Lower leg skin (tissue), 4 donors: Measurements from ENCODE around the gene MMP17. TPM values are rescaled to one million over a fixed set of nuclear protein-coding genes. Genes with fewer than 3 reads are reported as not detected.
"Not testable (repeated sequence)": the region's sequence is repeated elsewhere in the genome, so short reads cannot be mapped to it uniquely, and the experiment has no call there.

Experiments
- DNase-seq, 2 donors: peaks; one replicate each; pipeline ENCODE4 v3.0.0-alpha.2; 2019; ENCODE audit warnings: low spot score in 2 of 2
- H3K4me3 ChIP-seq: fragments of 200-600 bp; sonication (generic); 2 replicates; pipeline ENCODE4 v1.5.1; 2017; ENCODE audit warnings: mild to moderate bottlenecking, low read depth; ENCODE audit not compliant: poor library complexity, severe bottlenecking
- POLR2A ChIP-seq, 2 donors: fragments of 450-650 bp; IDR thresholded peaks; one replicate each; pipeline ENCODE4 v1.6.1; 2016 to 2017; ENCODE audit warnings: antibody characterized with exemption in 2 of 2, mild to moderate bottlenecking in 1 of 2, moderate library complexity in 1 of 2
- WGBS, 2 donors: methylation state at CpG; one replicate each; pipeline ENCODE4 v1.1.5; 2018; 5-methylcytosine and 5-hydroxymethylcytosine counted together
- intact Hi-C: fragments of 100-400 bp; cut with DNase I; formaldehyde crosslinking; loops from one replicate; pipeline ENCODE4 v1.15.0; 2023; ENCODE audit warnings: low total_unique reads
- total RNA-seq, 4 donors: library from RNA; depleted of rRNA; stranded (reverse); fragments of >200 nt; gene quantifications; one replicate each; pipeline ENCODE4 v1.1.0, GENCODE V29; 2016
- TF ChIP-seq, protein P1 (sequence below), 3 donors: fragments of 450-650 bp; IDR thresholded peaks; one replicate each; pipeline ENCODE4 v1.5.1; 2016; ENCODE audit warnings: antibody characterized with exemption in 3 of 3, mild to moderate bottlenecking in 3 of 3, moderate library complexity in 2 of 3

Gene MMP17
- total RNA-seq, 4 donors from 2014 or later, result 5.4 to 11.6 (median 5.7) TPM

DNA sequence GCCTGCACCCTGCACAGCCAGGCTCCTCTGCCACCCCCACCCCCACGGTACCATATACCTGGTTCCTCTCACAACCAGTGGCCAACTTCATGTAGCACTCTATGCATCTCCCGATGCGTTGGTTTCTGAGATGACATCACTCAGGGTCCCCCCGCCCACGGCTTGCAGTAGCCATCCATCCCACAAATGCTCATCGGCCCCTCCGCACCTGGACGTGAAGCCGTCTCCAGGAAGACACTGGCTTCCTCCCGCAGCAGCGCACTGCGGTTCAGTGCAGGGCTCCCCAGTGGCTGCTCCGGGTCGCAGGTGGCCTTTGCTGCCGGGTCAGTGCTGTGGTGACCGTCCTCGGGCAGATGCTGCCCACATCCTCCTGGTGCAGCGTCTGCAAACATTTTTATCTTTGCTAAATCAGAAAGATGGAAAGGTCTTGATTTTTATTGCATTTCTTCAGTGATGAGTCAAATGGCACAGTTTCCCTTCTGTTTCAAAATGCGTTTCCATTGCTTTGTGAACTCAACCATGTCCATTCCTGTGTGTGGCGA lies 27.5 kb upstream of the MMP17 start:
- H3K4me3 ChIP-seq, result no peak overlapping the region
- DNase-seq, result no peak
- WGBS, 2 donors, result 84 to 90% methylated on average over 14 to 17 of the region's 20 CpGs
- intact Hi-C loops, result no loop called here
- TF ChIP-seq, protein P1, sequence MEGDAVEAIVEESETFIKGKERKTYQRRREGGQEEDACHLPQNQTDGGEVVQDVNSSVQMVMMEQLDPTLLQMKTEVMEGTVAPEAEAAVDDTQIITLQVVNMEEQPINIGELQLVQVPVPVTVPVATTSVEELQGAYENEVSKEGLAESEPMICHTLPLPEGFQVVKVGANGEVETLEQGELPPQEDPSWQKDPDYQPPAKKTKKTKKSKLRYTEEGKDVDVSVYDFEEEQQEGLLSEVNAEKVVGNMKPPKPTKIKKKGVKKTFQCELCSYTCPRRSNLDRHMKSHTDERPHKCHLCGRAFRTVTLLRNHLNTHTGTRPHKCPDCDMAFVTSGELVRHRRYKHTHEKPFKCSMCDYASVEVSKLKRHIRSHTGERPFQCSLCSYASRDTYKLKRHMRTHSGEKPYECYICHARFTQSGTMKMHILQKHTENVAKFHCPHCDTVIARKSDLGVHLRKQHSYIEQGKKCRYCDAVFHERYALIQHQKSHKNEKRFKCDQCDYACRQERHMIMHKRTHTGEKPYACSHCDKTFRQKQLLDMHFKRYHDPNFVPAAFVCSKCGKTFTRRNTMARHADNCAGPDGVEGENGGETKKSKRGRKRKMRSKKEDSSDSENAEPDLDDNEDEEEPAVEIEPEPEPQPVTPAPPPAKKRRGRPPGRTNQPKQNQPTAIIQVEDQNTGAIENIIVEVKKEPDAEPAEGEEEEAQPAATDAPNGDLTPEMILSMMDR (IDR thresholded peaks at IDR 0.05), result no peak
- TF ChIP-seq POLR2A (IDR thresholded peaks at IDR 0.05), result no peak

DNA sequence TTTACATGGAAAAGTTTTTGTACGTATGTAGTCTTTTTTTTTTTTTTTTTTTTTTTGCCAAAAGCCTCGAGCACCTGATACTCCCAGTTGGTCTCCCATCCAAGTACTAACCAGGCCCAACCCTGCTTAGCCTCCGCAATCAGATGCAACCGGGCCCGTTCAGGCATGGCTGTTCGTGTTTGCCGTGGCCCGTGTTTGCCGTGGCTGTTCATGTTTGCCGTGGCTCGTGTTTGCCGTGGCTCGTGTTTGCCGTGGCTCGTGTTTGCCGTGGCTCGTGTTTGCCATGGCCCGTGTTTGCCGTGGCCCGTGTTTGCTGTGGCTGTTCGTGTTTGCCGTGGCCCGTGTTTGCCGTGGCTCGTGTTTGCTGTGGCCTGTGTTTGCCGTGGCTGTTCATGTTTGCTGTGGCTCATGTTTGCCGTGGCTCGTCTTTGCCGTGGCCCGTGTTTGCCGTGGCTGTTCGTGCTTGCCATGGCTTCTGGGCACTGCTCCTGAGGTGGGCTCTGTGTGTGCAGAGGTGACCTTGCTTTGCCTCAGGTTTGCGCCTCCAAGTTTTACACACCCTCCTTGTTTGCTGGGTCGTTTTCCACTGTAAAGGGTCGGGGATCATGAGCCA lies 26.8 kb upstream of the MMP17 start:
- 67 to 78% methylated on average over 25 of the region's 35 CpGs for WGBS, 2 donors
- no peak overlapping the region for H3K4me3 ChIP-seq
- intact Hi-C loops, result no loop called here
- TF ChIP-seq POLR2A (IDR thresholded peaks at IDR 0.05), result no peak
- TF ChIP-seq, protein P1 (IDR thresholded peaks at IDR 0.05), result no peak
- DNase-seq, result no peak

DNA sequence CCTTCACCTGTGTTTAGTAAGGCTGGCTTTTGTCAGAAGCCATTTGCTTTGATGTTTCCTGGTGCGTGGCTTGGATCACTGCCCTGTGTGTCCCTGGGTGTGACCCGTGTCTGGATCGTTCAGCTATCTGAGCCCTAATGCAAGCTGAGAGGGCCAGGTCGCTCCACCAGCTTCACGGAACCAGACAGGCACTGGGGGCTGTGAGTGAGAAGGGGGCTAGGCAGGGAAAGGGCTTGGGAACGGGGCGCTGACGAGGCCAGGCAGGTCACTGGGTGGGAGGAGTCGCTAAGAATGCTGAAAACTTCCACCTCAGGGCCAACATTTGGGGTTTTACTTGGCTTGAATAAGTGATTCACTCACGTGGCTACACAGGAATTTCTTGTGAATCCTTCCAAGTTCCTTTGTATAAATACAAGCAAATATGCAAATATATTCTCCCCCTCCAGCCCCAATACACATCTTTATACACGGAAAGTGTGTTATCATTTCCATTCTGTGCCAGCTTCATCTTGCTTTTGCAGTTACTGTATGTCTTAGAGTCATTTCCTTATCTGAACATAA lies 24.2 kb upstream of the MMP17 start:
- no peak for DNase-seq
- 16 to 20% methylated on average over 11 of the region's 11 CpGs for WGBS, 2 donors
- no peak for TF ChIP-seq POLR2A (IDR thresholded peaks at IDR 0.05)
- TF ChIP-seq, protein P1 (IDR thresholded peaks at IDR 0.05), result no peak
- intact Hi-C loops, result no loop called here
- no peak overlapping the region for H3K4me3 ChIP-seq

DNA sequence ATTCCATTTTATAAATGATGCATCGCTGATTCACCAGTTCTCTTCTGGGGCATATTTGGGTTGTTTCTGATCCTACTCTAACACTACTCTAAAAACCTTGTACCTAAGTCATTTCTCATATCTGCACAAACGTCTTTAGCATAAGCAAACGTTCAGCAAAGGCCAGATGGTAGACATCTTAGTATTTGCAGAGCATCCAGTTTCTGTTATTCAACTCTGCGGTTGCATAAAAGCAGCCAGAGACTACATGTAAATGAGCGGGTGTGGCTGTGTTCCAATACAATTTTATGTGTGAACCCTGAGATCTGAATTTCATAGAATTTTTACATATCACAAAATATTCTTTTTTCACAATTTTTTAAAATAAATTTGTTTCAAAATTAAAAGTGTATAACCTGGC lies 22.8 kb upstream of the MMP17 start:
- 76 to 80% methylated on average over 5 of the region's 5 CpGs for WGBS, 2 donors
- DNase-seq, result no peak
- no peak for TF ChIP-seq POLR2A (IDR thresholded peaks at IDR 0.05)
- intact Hi-C loops, result no loop called here
- H3K4me3 ChIP-seq, result no peak overlapping the region

DNA sequence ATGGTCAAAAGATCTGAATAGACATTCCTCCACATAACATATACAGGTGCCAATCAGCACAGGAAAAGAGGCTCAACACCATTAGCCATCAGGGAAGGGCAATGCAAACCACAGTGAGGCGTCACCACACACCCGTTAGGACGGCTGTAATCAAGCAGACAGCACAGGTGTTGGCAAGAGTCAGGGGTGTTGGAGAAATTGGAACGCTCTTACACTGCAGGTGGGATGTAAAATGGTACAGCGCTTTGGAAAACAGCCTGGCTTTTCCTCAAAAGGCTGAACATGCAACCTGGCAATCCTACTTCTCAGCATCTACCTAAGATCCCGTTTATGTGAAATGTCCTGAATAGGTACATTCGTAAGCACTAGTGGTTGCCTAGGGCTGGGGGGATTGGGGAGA lies 21.5 kb upstream of the MMP17 start:
- 65 to 79% methylated on average over 7 of the region's 7 CpGs for WGBS, 2 donors
- H3K4me3 ChIP-seq, result no peak overlapping the region
- no peak for DNase-seq
- intact Hi-C loops, result no loop called here
- TF ChIP-seq POLR2A (IDR thresholded peaks at IDR 0.05), result no peak
- TF ChIP-seq, protein P1 (IDR thresholded peaks at IDR 0.05), result no peak

DNA sequence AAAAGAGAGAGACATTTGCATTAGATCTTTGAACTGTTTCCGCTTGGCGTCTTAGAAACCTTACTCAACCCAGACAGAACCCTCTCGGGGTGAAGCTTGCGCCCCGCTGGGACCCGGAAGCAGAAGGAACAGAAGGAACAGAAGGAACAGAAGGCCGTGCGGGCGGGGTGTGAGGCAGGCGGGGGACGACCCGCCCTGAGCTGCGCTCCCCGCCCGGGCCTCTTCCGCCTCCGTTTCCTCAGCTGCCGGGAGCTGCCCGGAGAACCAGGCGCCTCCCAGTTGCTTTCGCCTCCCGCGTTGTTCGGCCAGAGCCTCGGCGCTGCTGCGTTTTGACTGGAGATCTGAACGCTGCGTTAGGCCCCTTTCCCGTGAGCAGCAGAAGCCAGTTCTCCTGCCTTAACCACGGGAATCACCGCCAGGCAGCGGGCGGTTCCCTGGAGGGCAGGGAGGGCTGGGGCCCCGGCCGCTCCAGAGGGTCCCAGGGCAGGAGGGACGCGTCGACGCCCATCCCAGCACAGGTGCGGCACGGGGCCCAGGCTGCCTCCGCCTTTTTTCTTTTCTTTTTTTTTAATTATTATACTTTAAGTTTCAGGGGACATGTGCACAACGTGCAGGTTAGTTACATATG lies 19.3 kb upstream of the MMP17 start:
- intact Hi-C loops, result no loop called here
- DNase-seq, result no peak
- H3K4me3 ChIP-seq, result no peak overlapping the region
- TF ChIP-seq, protein P1 (IDR thresholded peaks at IDR 0.05), result no peak
- TF ChIP-seq POLR2A (IDR thresholded peaks at IDR 0.05), result no peak
- WGBS, 2 donors, result 78 to 92% methylated on average over 35 to 44 of the region's 44 CpGs

DNA sequence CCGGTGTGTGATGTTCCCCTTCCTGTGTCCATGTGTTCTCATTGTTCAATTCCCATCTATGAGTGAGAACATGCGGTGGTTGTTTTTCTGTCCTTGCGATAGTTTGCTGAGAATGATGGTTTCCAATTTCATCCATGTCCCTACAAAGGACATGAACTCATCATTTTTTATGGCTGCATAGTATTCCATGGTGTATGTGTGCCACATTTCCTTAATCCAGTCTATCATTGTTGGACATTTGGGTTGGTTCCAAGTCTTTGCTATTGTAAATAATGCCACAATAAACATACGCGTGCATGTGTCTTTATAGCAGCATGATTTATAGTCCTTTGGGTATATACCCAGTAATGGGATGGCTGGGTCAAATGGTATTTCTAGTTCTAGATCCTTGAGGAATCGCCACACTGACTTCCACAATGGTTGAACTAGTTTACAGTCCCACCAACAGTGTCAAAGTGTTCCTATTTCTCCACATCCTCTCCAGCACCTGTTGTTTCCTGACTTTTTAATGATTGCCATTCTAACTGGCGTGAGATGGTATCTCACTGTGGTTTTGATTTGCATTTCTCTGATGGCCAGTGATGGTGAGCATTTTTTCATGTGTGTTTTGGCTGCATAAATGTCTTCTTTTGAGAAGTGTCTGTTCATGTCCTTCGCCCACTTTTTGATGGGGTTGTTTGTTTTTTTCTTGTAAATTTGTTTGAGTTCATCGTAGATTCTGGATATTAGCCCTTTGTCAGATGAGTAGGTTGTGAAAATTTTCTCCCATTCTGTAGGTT lies 18.5 kb upstream of the MMP17 start:
- WGBS, 2 donors, result 93 to 95% methylated on average over 9 of the region's 9 CpGs

More for the DNA sequence above, 18.5 kb upstream of the MMP17 start:
- H3K4me3 ChIP-seq, intact Hi-C loops, DNase-seq: not testable (repeated sequence)
